GM12873 (cell line): ENCODE results near the gene TRAF3.

ENCODE experiments used
- CTCF ChIP-seq: IDR thresholded peaks from 2 replicates; pipeline ENCODE4 v1.5.1; 2012; ENCODE audit warnings: low read depth, mild to moderate bottlenecking, moderate library complexity, low read length, control low read depth; ENCODE audit not compliant: insufficient read depth; ENCODE audit errors: missing control alignments

Gene TRAF3

GRCh38 chr14:102799684-102800562, 22.7 kb downstream of the TRAF3 start:
- no peak for TF ChIP-seq CTCF

- no peak for TF ChIP-seq CTCF
Measured at GRCh38 chr14:102802834-102803523, 25.7 kb downstream of the TRAF3 start.

GRCh38 chr14:102804858-102805257, 27.6 kb downstream of the TRAF3 start:
- TF ChIP-seq CTCF: no peak

- TF ChIP-seq CTCF: peak; percentile 15
Measured at GRCh38 chr14:102805371-102805891, 28.2 kb downstream of the TRAF3 start.

- no peak for TF ChIP-seq CTCF
Measured at GRCh38 chr14:102805941-102806340, 28.7 kb downstream of the TRAF3 start.

GRCh38 chr14:102806447-102806846, 29.2 kb downstream of the TRAF3 start:
- no peak for TF ChIP-seq CTCF

GRCh38 chr14:102807013-102807406, 29.8 kb downstream of the TRAF3 start:
- TF ChIP-seq CTCF: no peak
